Glutamatergic neuron (in vitro differentiated cells): ENCODE data around the gene SH2D3C. TPM values are rescaled to one million over a fixed set of nuclear protein-coding genes. Genes with fewer than 3 reads are reported as not detected.

ENCODE experiments used
- DNase-seq: peaks from one replicate; pipeline ENCODE4 v3.0.0; 2022
- H3K27ac Mint-ChIP-seq: one replicate; pipeline ENCODE4 v1.8.0; 2020; ENCODE audit warnings: mild to moderate bottlenecking, mixed read lengths, inconsistent platforms; ENCODE audit not compliant: unreplicated experiment
- H3K27me3 Mint-ChIP-seq: one replicate; pipeline ENCODE4 v1.8.0; 2020; ENCODE audit warnings: mild to moderate bottlenecking, moderate library complexity, mixed read lengths, inconsistent platforms; ENCODE audit not compliant: unreplicated experiment
- H3K36me3 Mint-ChIP-seq: one replicate; pipeline ENCODE4 v1.8.0; 2020; ENCODE audit warnings: mild to moderate bottlenecking, mixed read lengths, inconsistent platforms; ENCODE audit not compliant: unreplicated experiment
- H3K4me1 Mint-ChIP-seq: one replicate; pipeline ENCODE4 v1.8.0; 2020; ENCODE audit warnings: mild to moderate bottlenecking, low read depth, mixed read lengths, inconsistent platforms; ENCODE audit not compliant: unreplicated experiment
- H3K4me3 Mint-ChIP-seq: one replicate; pipeline ENCODE4 v1.8.0; 2020; ENCODE audit warnings: mild to moderate bottlenecking, mixed read lengths, inconsistent platforms; ENCODE audit not compliant: unreplicated experiment
- H3K9me3 Mint-ChIP-seq: one replicate; pipeline ENCODE4 v1.8.0; 2020; ENCODE audit warnings: mild to moderate bottlenecking, moderate library complexity, mixed read lengths, inconsistent platforms; ENCODE audit not compliant: unreplicated experiment
- CTCF ChIP-seq: fragments of 200-600 bp; sonication (generic); IDR thresholded peaks from one replicate; pipeline ENCODE4 v1.5.0; 2021; ENCODE audit not compliant: partially characterized antibody, unreplicated experiment
- total RNA-seq: library from RNA; stranded (reverse); fragmentation: NEBNext Ultra II Directional; extraction: Animal tissue kit (Norgen Biotek cat#: 25700); gene quantifications from one replicate; pipeline ENCODE4 v1.2.1, GENCODE V29; 2021; ENCODE audit not compliant: unreplicated experiment

SH2D3C gene
- total RNA-seq, 1 donor from 2014 or later = 71.7 TPM

GRCh38 chr9:127772603-127773002 is 5.9 kb downstream of the SH2D3C start:
- H3K27me3 Mint-ChIP-seq = peaks cover 5% of the 10 kb centered on the region
- no peak for DNase-seq
- H3K36me3 Mint-ChIP-seq = no peaks in the 10 kb centered on the region
- H3K4me1 Mint-ChIP-seq = peaks cover 16% of the 10 kb centered on the region
- no peak for TF ChIP-seq CTCF
- H3K27ac Mint-ChIP-seq = no peak overlapping the region
- peaks cover 7% of the 10 kb centered on the region for H3K9me3 Mint-ChIP-seq
- H3K4me3 Mint-ChIP-seq = no peak overlapping the region

- H3K36me3 Mint-ChIP-seq = no peaks in the 10 kb centered on the region
- H3K4me3 Mint-ChIP-seq = peak overlapping the region; percentile 76
- H3K4me1 Mint-ChIP-seq = peaks cover 18% of the 10 kb centered on the region
- no peak for TF ChIP-seq CTCF
- H3K27ac Mint-ChIP-seq = no peak overlapping the region
- peaks cover 5% of the 10 kb centered on the region for H3K27me3 Mint-ChIP-seq
- H3K9me3 Mint-ChIP-seq = peaks cover 5% of the 10 kb centered on the region
- DNase-seq = no peak
Observed at GRCh38 chr9:127771570-127772189, 6.8 kb downstream of the SH2D3C start.

GRCh38 chr9:127770905-127771569 is 7.4 kb downstream of the SH2D3C start:
- no peak for TF ChIP-seq CTCF
- H3K9me3 Mint-ChIP-seq = peaks cover 8% of the 10 kb centered on the region
- DNase-seq = peak; percentile 99
- H3K4me3 Mint-ChIP-seq = peak overlapping the region; percentile 76
- peaks cover 9% of the 10 kb centered on the region for H3K27me3 Mint-ChIP-seq
- no peaks in the 10 kb centered on the region for H3K36me3 Mint-ChIP-seq
- H3K4me1 Mint-ChIP-seq = peaks cover 22% of the 10 kb centered on the region
- no peak overlapping the region for H3K27ac Mint-ChIP-seq

- H3K9me3 Mint-ChIP-seq = peaks cover 9% of the 10 kb centered on the region
- H3K36me3 Mint-ChIP-seq = no peaks in the 10 kb centered on the region
- peaks cover 11% of the 10 kb centered on the region for H3K27me3 Mint-ChIP-seq
- H3K27ac Mint-ChIP-seq = no peak overlapping the region
- DNase-seq = no peak
- no peak for TF ChIP-seq CTCF
- peak overlapping the region; percentile 76 for H3K4me3 Mint-ChIP-seq
- H3K4me1 Mint-ChIP-seq = peaks cover 25% of the 10 kb centered on the region
Observed at GRCh38 chr9:127770583-127770904, 7.9 kb downstream of the SH2D3C start.

GRCh38 chr9:127769929-127770582 is 8.4 kb downstream of the SH2D3C start:
- peaks cover 27% of the 10 kb centered on the region for H3K4me1 Mint-ChIP-seq
- H3K27me3 Mint-ChIP-seq = peaks cover 13% of the 10 kb centered on the region
- H3K36me3 Mint-ChIP-seq = no peaks in the 10 kb centered on the region
- H3K27ac Mint-ChIP-seq = no peak overlapping the region
- no peak for DNase-seq
- TF ChIP-seq CTCF = no peak
- peaks cover 10% of the 10 kb centered on the region for H3K9me3 Mint-ChIP-seq
- peak overlapping the region; percentile 76 for H3K4me3 Mint-ChIP-seq
